Retinal pigment epithelial cell (primary cell): ENCODE data around the gene CRY1.

Experiments
- DNase-seq: peaks from one replicate; pipeline ENCODE4 v3.0.0-alpha.2; 2010; ENCODE audit warnings: low read depth
- H3K4me3 ChIP-seq: 2 replicates; pipeline ENCODE4 v1.5.1; 2011; ENCODE audit warnings: mild to moderate bottlenecking, low read length, control low read depth, moderate library complexity
- CTCF ChIP-seq: conservative IDR thresholded peaks from 2 replicates; pipeline ENCODE4 v1.5.1; 2011; ENCODE audit warnings: low read depth, low read length, control low read depth, inconsistent platforms

CRY1 gene

DNA sequence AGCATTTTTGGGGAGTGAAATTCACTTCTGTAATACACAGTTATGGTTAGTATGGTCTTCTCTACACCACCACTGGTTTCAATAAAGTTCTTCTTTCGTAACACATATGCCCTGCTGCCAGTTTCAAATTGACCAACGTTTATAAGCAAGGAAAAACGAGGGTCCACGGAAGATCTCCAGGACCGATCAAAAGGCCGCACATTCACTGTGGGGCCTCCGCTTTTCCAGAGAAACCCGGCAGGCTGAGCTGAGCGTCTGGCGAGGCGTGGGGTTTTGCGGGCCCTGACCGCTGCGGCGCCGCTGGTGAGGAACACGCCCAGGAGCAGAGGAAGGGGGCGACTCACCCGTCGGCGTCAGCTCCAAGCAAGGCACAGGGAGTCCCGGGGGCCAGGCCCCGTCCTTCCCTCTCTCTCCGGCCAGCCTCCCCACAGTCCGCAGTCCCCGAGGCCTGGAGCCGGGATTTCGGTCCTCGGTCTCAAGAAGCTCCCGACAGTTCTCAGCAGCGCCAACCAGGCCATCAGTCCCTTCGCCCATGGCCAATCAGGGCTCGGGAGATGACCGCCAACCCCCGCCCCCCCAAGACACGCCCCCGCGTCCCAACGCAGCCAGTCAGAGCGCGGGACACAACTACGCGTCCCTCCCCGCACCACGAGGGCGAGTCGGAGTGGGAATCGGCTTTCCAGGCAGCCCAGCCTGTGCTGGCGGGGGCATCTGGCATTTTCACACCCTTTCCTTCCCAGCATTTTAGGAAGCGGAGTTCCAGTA, 106.5 kb downstream of the CRY1 start, which contains the start of gene MTERF2:
MTERF2 (minus strand) TSS at position 522 of the 765 bp plus-strand sequence. CDS start 8,432 bp downstream, outside the sequence.
- no peak for TF ChIP-seq CTCF
- peak; percentile 81 for DNase-seq

GRCh38 chr12:106986135-106986534, 107.2 kb downstream of the CRY1 start:
- H3K4me3 ChIP-seq: peak overlapping the region; percentile 69
- DNase-seq: no peak
- no peak for TF ChIP-seq CTCF

More for the DNA sequence above, 106.5 kb downstream of the CRY1 start, which contains the start of gene MTERF2:
- H3K4me3 ChIP-seq: peak within 1 kb of the TSS; percentile 69

DNA sequence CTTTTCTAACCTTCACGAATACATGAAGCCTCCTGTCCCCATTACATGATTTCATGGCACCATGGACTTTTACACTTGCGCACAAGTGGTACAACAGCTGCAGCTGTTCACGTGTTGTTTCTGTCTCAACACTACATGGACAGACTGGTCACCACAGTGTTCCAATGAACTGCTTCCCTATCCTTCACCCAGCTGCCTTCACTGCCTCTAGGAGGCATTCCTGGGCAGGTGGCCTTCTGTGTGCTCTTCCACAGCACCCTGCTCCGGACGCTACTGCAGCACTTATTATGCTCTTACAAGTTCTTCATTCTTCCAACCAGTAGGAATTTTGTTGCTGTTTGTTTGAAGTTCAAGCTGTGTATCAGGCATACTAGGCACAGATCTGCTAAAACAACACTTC, 107.9 kb downstream of the CRY1 start:
- no peak for TF ChIP-seq CTCF
- no peak overlapping the region for H3K4me3 ChIP-seq
- no peak for DNase-seq

GRCh38 chr12:106984588-106985137, 108.7 kb downstream of the CRY1 start:
- no peak for DNase-seq
- H3K4me3 ChIP-seq: no peak overlapping the region
- TF ChIP-seq CTCF: no peak

DNA sequence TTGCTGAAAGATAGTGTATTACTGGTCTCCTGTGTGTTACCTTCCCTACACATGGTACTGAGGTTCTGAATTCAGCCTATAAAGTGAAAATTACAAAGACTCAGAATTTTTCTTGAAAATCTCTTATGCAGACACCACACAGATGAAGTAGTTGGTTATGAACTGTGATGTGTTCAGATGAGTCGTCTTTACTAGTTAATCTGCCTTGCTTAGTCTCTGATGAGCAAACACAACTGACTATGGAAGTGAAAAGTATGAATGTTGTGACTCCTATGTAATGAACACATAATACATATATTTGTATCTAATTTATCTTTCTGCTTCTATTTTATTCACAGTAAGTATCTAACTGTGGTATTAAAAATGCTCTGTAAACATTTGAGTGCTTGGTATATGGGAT, 111.1 kb downstream of the CRY1 start:
- H3K4me3 ChIP-seq: no peak overlapping the region
- DNase-seq: no peak
- TF ChIP-seq CTCF: no peak

DNA sequence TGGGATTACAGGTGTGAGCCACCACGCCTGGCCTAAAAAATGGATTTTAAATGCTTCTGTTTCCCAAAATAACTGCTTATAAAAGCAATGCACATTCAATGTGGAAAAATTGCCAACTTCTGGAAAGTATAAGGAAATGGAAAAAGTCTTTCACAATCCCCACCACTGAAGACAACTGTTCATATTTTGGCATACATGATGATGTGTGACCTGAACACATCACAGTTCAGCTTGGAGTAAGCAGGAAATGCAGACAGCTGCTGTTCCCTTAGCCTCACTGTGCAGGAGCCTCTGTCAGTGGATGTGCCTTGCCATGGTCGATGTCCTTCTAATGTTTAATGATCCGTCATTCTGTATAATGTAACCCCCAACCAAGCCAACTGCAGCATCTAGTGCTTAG, 111.6 kb downstream of the CRY1 start:
- no peak for DNase-seq
- H3K4me3 ChIP-seq: no peak overlapping the region
- TF ChIP-seq CTCF: no peak

GRCh38 chr12:106980944-106981343, 112.4 kb downstream of the CRY1 start:
- TF ChIP-seq CTCF: no peak
- no peak overlapping the region for H3K4me3 ChIP-seq
- no peak for DNase-seq
